GM23338 (cell line): ENCODE measurements around the gene CDKAL1.

Experiments used
- EZH2 ChIP-seq: fragments of 200-600 bp; sonication (generic); IDR thresholded peaks from one replicate; pipeline ENCODE4 v1.8.0; 2017; ENCODE audit warnings: antibody characterized with exemption, mild to moderate bottlenecking, low read depth; ENCODE audit not compliant: unreplicated experiment
- EZH2phosphoT487 ChIP-seq: fragments of 200-600 bp; sonication (generic); IDR thresholded peaks from one replicate; pipeline ENCODE4 v1.8.1; 2018; ENCODE audit warnings: antibody characterized with exemption; ENCODE audit not compliant: unreplicated experiment
- POLR2AphosphoS5 ChIP-seq: IDR thresholded peaks from 2 replicates; pipeline ENCODE4 v1.6.1; 2016; ENCODE audit warnings: antibody characterized with exemption, low read depth
- TF ChIP-seq, protein P1 (sequence below), 2 experiments: fragments of 200-600 bp in 1 of 2; sonication (generic) in 1 of 2; conservative IDR thresholded peaks; 2 replicates each; pipeline versions ENCODE4 v1.5.1 to v1.6.1; 2016 to 2017; ENCODE audit warnings: antibody characterized with exemption in 2 of 2, low read depth in 2 of 2, mild to moderate bottlenecking in 2 of 2, moderate library complexity in 1 of 2

DNA sequence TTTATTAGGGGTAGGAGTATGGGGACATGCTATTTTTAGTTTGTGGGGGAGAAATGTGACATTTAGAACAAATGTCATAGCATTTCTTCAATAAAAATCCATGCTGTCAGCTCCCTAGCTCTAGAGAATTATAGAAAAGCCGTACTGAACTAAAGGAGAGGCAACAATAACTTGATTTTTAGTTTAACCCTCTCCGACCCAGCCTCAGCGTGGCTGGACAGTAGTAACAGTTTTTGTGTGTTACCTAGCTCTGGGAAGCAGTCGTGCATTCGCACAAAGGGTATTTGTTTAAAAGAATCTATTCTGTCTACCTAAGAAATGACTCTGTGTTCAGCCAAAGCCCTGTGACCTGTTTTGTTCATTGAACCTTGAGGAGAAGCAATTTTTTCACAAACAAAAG, 616.9 kb downstream of the CDKAL1 start:
- TF ChIP-seq EZH2: no peak
- TF ChIP-seq, protein P1, sequence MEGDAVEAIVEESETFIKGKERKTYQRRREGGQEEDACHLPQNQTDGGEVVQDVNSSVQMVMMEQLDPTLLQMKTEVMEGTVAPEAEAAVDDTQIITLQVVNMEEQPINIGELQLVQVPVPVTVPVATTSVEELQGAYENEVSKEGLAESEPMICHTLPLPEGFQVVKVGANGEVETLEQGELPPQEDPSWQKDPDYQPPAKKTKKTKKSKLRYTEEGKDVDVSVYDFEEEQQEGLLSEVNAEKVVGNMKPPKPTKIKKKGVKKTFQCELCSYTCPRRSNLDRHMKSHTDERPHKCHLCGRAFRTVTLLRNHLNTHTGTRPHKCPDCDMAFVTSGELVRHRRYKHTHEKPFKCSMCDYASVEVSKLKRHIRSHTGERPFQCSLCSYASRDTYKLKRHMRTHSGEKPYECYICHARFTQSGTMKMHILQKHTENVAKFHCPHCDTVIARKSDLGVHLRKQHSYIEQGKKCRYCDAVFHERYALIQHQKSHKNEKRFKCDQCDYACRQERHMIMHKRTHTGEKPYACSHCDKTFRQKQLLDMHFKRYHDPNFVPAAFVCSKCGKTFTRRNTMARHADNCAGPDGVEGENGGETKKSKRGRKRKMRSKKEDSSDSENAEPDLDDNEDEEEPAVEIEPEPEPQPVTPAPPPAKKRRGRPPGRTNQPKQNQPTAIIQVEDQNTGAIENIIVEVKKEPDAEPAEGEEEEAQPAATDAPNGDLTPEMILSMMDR (conservative IDR thresholded peaks at IDR 0.05; ENCODE audit: low read depth in 2 of 2): no peak
- no peak for TF ChIP-seq POLR2AphosphoS5
- no peak for TF ChIP-seq EZH2phosphoT487
